Upper lobe of right lung (tissue), 1 donor: ENCODE results near the gene INIP. TPM values are rescaled to one million over a fixed set of nuclear protein-coding genes. Genes with fewer than 3 reads are reported as not detected.

ENCODE experiments used
- ATAC-seq: fragments of 200-7000 bp; cut with Tn5 transposase; one replicate; pipeline ENCODE4 v1.9.1; 2020; ENCODE audit warnings: mild to moderate bottlenecking, moderate library complexity
- DNase-seq: peaks from one replicate; pipeline ENCODE4 v3.0.0-alpha.2; 2020
- H3K27ac ChIP-seq: fragments of 200-600 bp; one replicate; pipeline ENCODE4 v1.8.0; 2022
- H3K27me3 ChIP-seq: fragments of 200-600 bp; one replicate; pipeline ENCODE4 v1.8.0; 2022; ENCODE audit warnings: mild to moderate bottlenecking
- H3K36me3 ChIP-seq: fragments of 200-600 bp; one replicate; pipeline ENCODE4 v1.8.0; 2022
- H3K4me1 ChIP-seq: fragments of 200-600 bp; one replicate; pipeline ENCODE4 v1.8.0; 2022
- H3K4me3 ChIP-seq: fragments of 200-600 bp; one replicate; pipeline ENCODE4 v1.8.0; 2022; ENCODE audit warnings: mild to moderate bottlenecking
- H3K9me3 ChIP-seq: fragments of 200-600 bp; one replicate; pipeline ENCODE4 v1.8.0; 2022
- CTCF ChIP-seq: fragments of 200-600 bp; IDR thresholded peaks from one replicate; pipeline ENCODE4 v1.8.0; 2022; ENCODE audit warnings: antibody characterized with exemption
- intact Hi-C: fragments of 100-400 bp; cut with DNase I; formaldehyde crosslinking; loops from one replicate; pipeline ENCODE4 v1.11.0; 2022
- total RNA-seq: library from RNA; stranded (reverse); fragmentation: NEBNext Ultra II Directional; extraction: Animal tissue kit (Norgen Biotek cat#: 25700); gene quantifications from one replicate; pipeline ENCODE4 v1.2.1, GENCODE V29; 2021
- donor health status: DM: no; HTN: yes; CAD: no; lungs with severe emphysema.

Gene INIP
- total RNA-seq, 1 donor from 2014 or later: 22.7 TPM

GRCh38 chr9:112720113-112720780, 2.3 kb upstream of the INIP start:
- Histone ChIP-seq H3K36me3 (peaks cover 2% of the 10 kb centered on the region), H3K4me3 (no peak overlapping the region), H3K4me1 (peaks cover 6% of the 10 kb centered on the region), H3K27ac (no peak overlapping the region), H3K27me3 (no peaks in the 10 kb centered on the region), H3K9me3 (no peaks in the 10 kb centered on the region)
- TF ChIP-seq CTCF: no peak
- no peak for DNase-seq
- intact Hi-C loops: no loop called here
- no peak for ATAC-seq

GRCh38 chr9:112719696-112720095, 1.8 kb upstream of the INIP start:
- H3K27ac ChIP-seq: no peak overlapping the region
- no peak overlapping the region for H3K4me3 ChIP-seq
- DNase-seq (no peak), ATAC-seq (no peak)
- peaks cover 6% of the 10 kb centered on the region for H3K4me1 ChIP-seq
- intact Hi-C loops: no loop called here
- no peaks in the 10 kb centered on the region for H3K9me3 ChIP-seq
- peaks cover 3% of the 10 kb centered on the region for H3K36me3 ChIP-seq
- no peak for TF ChIP-seq CTCF
- H3K27me3 ChIP-seq: no peaks in the 10 kb centered on the region

- TF ChIP-seq CTCF: no peak
- intact Hi-C loops: no loop called here
- no peak for DNase-seq
- ATAC-seq: no peak
- H3K36me3 ChIP-seq: peaks cover 3% of the 10 kb centered on the region
- no peaks in the 10 kb centered on the region for H3K27me3 ChIP-seq
- H3K4me1 ChIP-seq: peaks cover 6% of the 10 kb centered on the region
- no peak overlapping the region for H3K4me3 ChIP-seq
- no peak overlapping the region for H3K27ac ChIP-seq
- H3K9me3 ChIP-seq: no peaks in the 10 kb centered on the region
Measured at GRCh38 chr9:112719241-112719691, 1.3 kb upstream of the INIP start.

GRCh38 chr9:112712678-112713077, 5.2 kb downstream of the INIP start:
- Histone ChIP-seq H3K4me3 (no peak overlapping the region), H3K9me3 (no peaks in the 10 kb centered on the region), H3K27me3 (no peaks in the 10 kb centered on the region), H3K27ac (no peak overlapping the region), H3K36me3 (peaks cover 3% of the 10 kb centered on the region), H3K4me1 (peaks cover 6% of the 10 kb centered on the region)
- ATAC-seq: no peak
- intact Hi-C loops: no loop called here
- TF ChIP-seq CTCF: no peak
- no peak for DNase-seq

GRCh38 chr9:112711050-112711689, 6.7 kb downstream of the INIP start:
- TF ChIP-seq CTCF: peak; percentile 47
- intact Hi-C loops: no loop called here
- no peaks in the 10 kb centered on the region for H3K4me1 ChIP-seq
- DNase-seq (no peak), ATAC-seq (peak; percentile 26)
- H3K27ac ChIP-seq: no peak overlapping the region
- no peaks in the 10 kb centered on the region for H3K9me3 ChIP-seq
- H3K36me3 ChIP-seq: peaks cover 3% of the 10 kb centered on the region
- no peaks in the 10 kb centered on the region for H3K27me3 ChIP-seq
- no peak overlapping the region for H3K4me3 ChIP-seq
